Left colon (tissue), 2 donors: ENCODE results near the gene ARRDC4. TPM values are rescaled to one million over a fixed set of nuclear protein-coding genes. Genes with fewer than 3 reads are reported as not detected.
"Not testable (repeated sequence)": the region's sequence is repeated elsewhere in the genome, so short reads cannot be mapped to it uniquely, and the experiment has no call there.

Source experiments
- ATAC-seq: fragments of 200-7000 bp; cut with Tn5 transposase; one replicate; pipeline ENCODE4 v1.9.1; 2020; ENCODE audit warnings: mild to moderate bottlenecking, moderate library complexity
- DNase-seq, 2 donors: peaks; one replicate each; pipeline ENCODE4 v3.0.0-alpha.2; 2020
- intact Hi-C, 2 donors: fragments of 100-400 bp; cut with DNase I in 1 of 2; cut with micrococcal nuclease in 1 of 2; formaldehyde crosslinking; loops; one replicate each; pipeline versions ENCODE4 v1.11.2 to v1.14.0; 2022; cut with DNase I, micrococcal nuclease
- total RNA-seq, 2 donors: library from RNA; stranded (reverse); fragmentation: NEBNext Ultra II Directional; extraction: Animal tissue kit (Norgen Biotek cat#: 25700); gene quantifications; one replicate each; pipeline ENCODE4 v1.2.1, GENCODE V29; 2021
- donor health status: DM: no; HTN: no; CAD: no.
- donor health status: DM: yes; HTN: yes; CAD: no.

Gene ARRDC4
- total RNA-seq, 2 donors from 2014 or later: 29.0 to 55.6 TPM

- ATAC-seq: peak; percentile 30
- DNase-seq: peak; percentile 73 to 74
- intact Hi-C loops: loop anchor here in 1 of 2 donors (10.0 kb wide), 1 partner anchor 113 kb away; no protein-coding TSS in a partner anchor
These were observed 808 bp downstream of the ARRDC4 start for GRCh38 chr15:97961067-97961954.

- no peak for DNase-seq
These were observed 1.8 kb downstream of the ARRDC4 start for GRCh38 chr15:97962263-97962662.

GRCh38 chr15:97963779-97964178 lies 3.3 kb downstream of the ARRDC4 start:
- DNase-seq (no peak), ATAC-seq (no peak)
- intact Hi-C loops: loop anchor here in 1 of 2 donors (10.0 kb wide), 1 partner anchor 111 kb away; no protein-coding TSS in a partner anchor

More at GRCh38 chr15:97962263-97962662, 1.8 kb downstream of the ARRDC4 start:
- ATAC-seq: peak; percentile 29
- intact Hi-C loops: loop anchor here in 1 of 2 donors (10.0 kb wide), 1 partner anchor 113 kb away; no protein-coding TSS in a partner anchor

GRCh38 chr15:97966246-97966645 lies 5.7 kb downstream of the ARRDC4 start:
- intact Hi-C loops: loop anchor here in 1 of 2 donors (10.0 kb wide), 1 partner anchor 109 kb away; no protein-coding TSS in a partner anchor
- DNase-seq (no peak), ATAC-seq (no peak)

GRCh38 chr15:97966924-97967620 lies 6.6 kb downstream of the ARRDC4 start:
- intact Hi-C loops: loop anchor here in 1 of 2 donors (10.0 kb wide), 1 partner anchor 108 kb away; no protein-coding TSS in a partner anchor
- no peak for DNase-seq
- no peak for ATAC-seq

- no peak for DNase-seq
- no peak for ATAC-seq
- intact Hi-C loops: loop anchor here in 1 of 2 donors (10.0 kb wide), 1 partner anchor 107 kb away; no protein-coding TSS in a partner anchor
These were observed 7.4 kb downstream of the ARRDC4 start for GRCh38 chr15:97967881-97968280.

GRCh38 chr15:97968380-97968779 lies 7.9 kb downstream of the ARRDC4 start:
- intact Hi-C loops: loop anchor here in 1 of 2 donors (10.0 kb wide), 1 partner anchor 106 kb away; no protein-coding TSS in a partner anchor
- no peak for DNase-seq
- ATAC-seq: no peak

GRCh38 chr15:97972366-97972765 lies 11.9 kb downstream of the ARRDC4 start:
- intact Hi-C loops: no loop called here
- ATAC-seq (no peak), DNase-seq (no peak)

GRCh38 chr15:97976129-97976528 lies 15.6 kb downstream of the ARRDC4 start:
- DNase-seq (no peak), ATAC-seq (no peak)
- intact Hi-C loops: no loop called here

- peak; percentile 28 for ATAC-seq
- no peak for DNase-seq
- intact Hi-C loops: no loop called here
These were observed 16.4 kb downstream of the ARRDC4 start for GRCh38 chr15:97976766-97977503.

GRCh38 chr15:97977734-97978133 lies 17.2 kb downstream of the ARRDC4 start:
- DNase-seq (no peak), ATAC-seq (peak; percentile 59)
- intact Hi-C loops: no loop called here

GRCh38 chr15:97978401-97979139 lies 18.1 kb downstream of the ARRDC4 start:
- intact Hi-C loops: no loop called here
- ATAC-seq: no peak
- no peak for DNase-seq

- intact Hi-C loops: no loop called here
- ATAC-seq: no peak
- no peak for DNase-seq
These were observed 18.6 kb downstream of the ARRDC4 start for GRCh38 chr15:97979140-97979520.

GRCh38 chr15:97981058-97981457 lies 20.6 kb downstream of the ARRDC4 start:
- intact Hi-C loops: no loop called here
- DNase-seq: no peak
- ATAC-seq: no peak

GRCh38 chr15:97981758-97982157 lies 21.3 kb downstream of the ARRDC4 start:
- intact Hi-C loops: no loop called here
- ATAC-seq (no peak), DNase-seq (no peak)

- intact Hi-C loops: no loop called here
- ATAC-seq (no peak), DNase-seq (no peak)
These were observed 23.7 kb downstream of the ARRDC4 start for GRCh38 chr15:97984157-97984556.

- intact Hi-C loops, DNase-seq, ATAC-seq: not testable (repeated sequence)
These were observed 25.5 kb downstream of the ARRDC4 start for GRCh38 chr15:97985979-97986378.

- ATAC-seq: no peak
These were observed 26.3 kb downstream of the ARRDC4 start for GRCh38 chr15:97986781-97987180.

More at GRCh38 chr15:97986781-97987180, 26.3 kb downstream of the ARRDC4 start:
- no peak for DNase-seq
- intact Hi-C loops: no loop called here
